Endothelial cell of umbilical vein (primary cell): Measurements from ENCODE around the gene TMC1.

Experiments used
- CTCF ChIP-seq, 2 donors: IDR thresholded peaks; 1 replicate in 1 of 2; 2 replicates in 1 of 2; pipeline ENCODE4 v1.5.1; 2011; ENCODE audit warnings: low read length in 2 of 2, mild to moderate bottlenecking in 2 of 2, moderate library complexity in 2 of 2, control low read depth in 1 of 2, inconsistent platforms in 1 of 2, low read depth in 1 of 2; ENCODE audit not compliant: insufficient read depth in 1 of 2; ENCODE audit errors: extremely low read depth in 1 of 2
- JUN ChIP-seq: IDR thresholded peaks from 2 replicates; pipeline ENCODE4 v1.6.1; 2011; ENCODE audit warnings: borderline replicate concordance, low read depth; ENCODE audit not compliant: insufficient read length, insufficient read depth
- POLR2A ChIP-seq: IDR thresholded peaks from 2 replicates; pipeline ENCODE4 v1.6.1; 2012; ENCODE audit warnings: low read depth, mild to moderate bottlenecking, control low read depth, low read length

GRCh38 chr9:72871685-72872084, 350.3 kb downstream of the TMC1 start:
- TF ChIP-seq CTCF (IDR thresholded peaks at IDR 0.05; ENCODE audit: extremely low read depth in 1 of 2, insufficient read depth in 1 of 2, low read depth in 1 of 2, low read length in 2 of 2) (peak; percentile 20 to 29), JUN (no peak), POLR2A (no peak)
